AG20443 (cell line): ENCODE measurements around the gene LIPA.

Experiments used
- DNase-seq: peaks from one replicate; pipeline ENCODE4 v3.0.0; 2012; ENCODE audit warnings: low spot score, mixed read lengths

Gene LIPA

GRCh38 chr10:89240519-89240918 lies 11.1 kb downstream of the LIPA start:
- DNase-seq: no peak

- DNase-seq: no peak
These were observed 12.5 kb downstream of the LIPA start for GRCh38 chr10:89238956-89239644.

GRCh38 chr10:89237849-89238248 lies 13.7 kb downstream of the LIPA start:
- DNase-seq: no peak

GRCh38 chr10:89236226-89236797 lies 15.3 kb downstream of the LIPA start:
- DNase-seq: peak; percentile 31

- DNase-seq: peak; percentile 87
These were observed 16.3 kb downstream of the LIPA start for GRCh38 chr10:89235073-89235798.

GRCh38 chr10:89233033-89233432 lies 18.5 kb downstream of the LIPA start:
- no peak for DNase-seq

GRCh38 chr10:89228962-89229361 lies 22.6 kb downstream of the LIPA start:
- DNase-seq: no peak

GRCh38 chr10:89228146-89228545 lies 23.4 kb downstream of the LIPA start:
- DNase-seq: no peak

GRCh38 chr10:89226891-89227290 lies 24.7 kb downstream of the LIPA start:
- no peak for DNase-seq

GRCh38 chr10:89224739-89225443 lies 26.7 kb downstream of the LIPA start:
- DNase-seq: no peak

GRCh38 chr10:89221919-89222318 lies 29.7 kb downstream of the LIPA start:
- no peak for DNase-seq

- DNase-seq: no peak
These were observed 31.9 kb downstream of the LIPA start for GRCh38 chr10:89219513-89220218.

- peak; percentile 42 for DNase-seq
These were observed 34.3 kb downstream of the LIPA start for GRCh38 chr10:89217057-89217990.

- DNase-seq: no peak
These were observed 35.5 kb downstream of the LIPA start for GRCh38 chr10:89216056-89216455.

- peak; percentile 56 for DNase-seq
These were observed 36.1 kb downstream of the LIPA start for GRCh38 chr10:89215511-89215910.

- no peak for DNase-seq
These were observed 36.9 kb downstream of the LIPA start for GRCh38 chr10:89214566-89215165.

GRCh38 chr10:89213191-89213808 lies 38.3 kb downstream of the LIPA start:
- peak; percentile 47 for DNase-seq

- DNase-seq: no peak
These were observed 40.7 kb downstream of the LIPA start for GRCh38 chr10:89210794-89211425.

- DNase-seq: no peak
These were observed 41.9 kb downstream of the LIPA start for GRCh38 chr10:89209718-89210117.
